HG03064 (cell line): Measurements from ENCODE around the gene PRCD.
"Not testable (repeated sequence)": the region's sequence is repeated elsewhere in the genome, so short reads cannot be mapped to it uniquely, and the experiment has no call there.

Source experiments
- ATAC-seq: cut with Tn5 transposase; IDR thresholded peaks from one replicate; pipeline ENCODE4 v1.9.1; 2021; ENCODE audit warnings: low read depth; ENCODE audit not compliant: unreplicated experiment

Gene PRCD

DNA sequence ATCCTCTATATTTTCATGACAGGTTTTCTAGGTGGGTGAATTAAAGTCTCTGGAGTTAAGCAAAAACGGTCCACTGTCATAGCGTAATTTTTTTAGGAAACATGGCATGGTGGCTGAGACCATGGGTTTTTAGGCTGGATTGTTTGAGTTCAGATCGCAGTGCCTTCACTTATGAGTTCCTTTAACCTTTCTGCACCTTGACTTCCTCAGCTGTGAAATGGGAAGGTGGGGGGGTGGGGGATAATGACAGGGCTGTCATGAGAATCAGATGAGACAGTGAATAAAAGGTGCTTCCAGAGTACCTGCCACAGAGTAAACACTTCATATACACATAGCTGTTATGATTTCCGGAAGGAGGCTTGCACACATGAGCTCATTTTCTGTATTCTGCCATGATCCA, 11.8 kb downstream of the PRCD start:
- no peak for ATAC-seq

- ATAC-seq, result no peak
These were observed 13.5 kb downstream of the PRCD start for GRCh38 chr17:76553178-76553908.

DNA sequence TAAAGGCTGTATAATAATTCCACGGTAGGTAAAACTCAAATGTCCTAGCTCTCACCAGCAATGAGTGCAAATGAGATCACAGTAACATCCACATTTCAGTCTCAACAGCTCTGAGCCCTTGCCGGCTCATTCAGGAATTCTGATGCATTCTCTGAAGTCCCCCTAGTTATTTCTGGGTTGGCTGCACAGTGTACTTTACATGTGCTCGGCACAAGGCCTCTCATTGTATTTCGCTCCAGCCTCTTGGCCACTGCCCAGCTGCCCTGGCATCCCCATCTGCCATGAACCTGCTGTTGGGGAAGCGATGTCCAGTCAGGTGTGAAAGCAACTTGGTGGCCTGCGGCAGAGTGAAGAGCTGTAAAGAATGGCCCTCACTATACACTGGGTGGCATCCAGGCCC, 14.3 kb downstream of the PRCD start:
- ATAC-seq, result no peak

- peak; percentile 13 for ATAC-seq
These were observed 17.0 kb downstream of the PRCD start for GRCh38 chr17:76556765-76557367.

GRCh38 chr17:76557368-76558197, 17.7 kb downstream of the PRCD start:
- peak; percentile 54 for ATAC-seq

DNA sequence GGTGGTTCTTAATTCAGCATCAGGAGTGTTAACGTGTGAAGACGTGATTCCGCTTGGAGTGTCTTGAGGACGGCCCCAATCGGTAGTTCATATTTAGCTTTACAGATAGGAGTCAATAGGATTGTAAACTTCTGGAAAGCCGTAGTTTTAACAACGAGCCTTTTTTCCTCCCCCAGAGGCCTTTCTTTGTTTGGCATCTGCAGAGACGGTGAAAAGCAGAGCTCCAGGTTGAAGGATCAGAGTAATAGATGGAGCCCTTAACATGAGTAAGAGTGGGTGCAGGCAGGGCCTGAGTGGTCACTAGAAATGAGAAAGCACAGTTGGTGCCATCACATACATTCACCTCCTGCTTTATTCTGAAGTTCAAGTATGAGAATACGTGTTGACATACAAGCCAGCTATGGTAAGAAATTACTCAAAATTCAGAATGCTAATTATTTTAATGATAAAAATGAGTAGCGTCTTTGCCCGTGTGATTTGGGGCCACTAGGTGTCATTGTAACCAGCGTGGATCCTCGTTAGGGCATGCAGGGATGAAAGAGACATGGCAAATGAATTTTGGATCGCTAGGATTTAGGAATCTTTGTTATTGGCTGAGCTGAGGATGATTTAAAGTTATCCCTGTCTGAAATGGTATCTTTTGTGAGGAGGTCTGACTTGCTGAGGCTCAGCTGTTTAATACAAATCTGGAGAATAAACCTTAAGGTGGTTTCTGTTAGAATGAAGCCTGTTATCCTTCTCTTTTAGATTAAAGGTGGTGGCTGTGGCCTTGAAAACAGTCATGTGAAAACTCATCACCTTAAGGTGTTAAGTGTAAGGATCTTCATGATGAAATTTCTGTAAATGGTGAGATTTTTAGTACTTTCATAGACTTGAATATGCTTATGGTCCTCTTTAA, 18.6 kb downstream of the PRCD start:
- ATAC-seq, result no peak

- ATAC-seq, result not testable (repeated sequence)
These were observed 19.6 kb downstream of the PRCD start for GRCh38 chr17:76559460-76559859.

GRCh38 chr17:76560036-76560876, 20.4 kb downstream of the PRCD start:
- ATAC-seq, result no peak

DNA sequence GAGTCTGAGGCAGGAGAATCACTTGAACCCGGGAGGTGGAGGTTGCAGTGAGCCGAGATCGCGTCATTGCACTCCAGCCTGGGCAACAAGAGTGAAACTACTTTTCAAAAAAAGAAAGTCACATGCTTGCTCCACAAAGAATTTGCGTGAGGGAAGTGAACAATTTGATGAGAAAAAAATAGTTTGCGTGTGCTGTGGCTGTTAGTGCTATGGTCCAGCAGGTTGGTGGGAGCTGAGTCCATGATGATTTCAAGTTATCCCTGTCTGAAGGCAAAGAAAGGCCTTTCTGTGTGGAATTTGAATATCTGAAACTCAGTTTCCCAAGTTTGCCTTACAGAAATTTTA, 21.0 kb downstream of the PRCD start:
- ATAC-seq, result no peak

DNA sequence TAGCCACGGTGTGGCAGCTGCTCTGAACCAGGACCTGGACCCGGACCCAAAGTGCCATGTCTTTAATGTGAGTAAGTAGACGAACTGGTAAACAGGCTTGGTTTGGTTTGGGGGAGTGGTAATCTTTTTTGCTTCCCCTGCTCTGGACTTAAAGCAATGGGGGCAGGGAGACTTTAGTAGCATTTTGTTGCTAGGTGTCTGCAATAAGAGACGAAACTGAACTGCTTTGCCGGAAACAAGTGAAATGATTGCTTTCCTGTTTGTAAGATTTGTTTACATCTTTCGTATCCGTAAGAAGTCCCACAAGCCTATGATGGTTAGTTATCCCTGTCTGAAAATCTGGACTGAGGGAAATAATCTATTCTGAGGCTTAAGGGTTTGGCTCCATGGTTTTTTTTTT, 21.5 kb downstream of the PRCD start:
- no peak for ATAC-seq

- ATAC-seq, result no peak
These were observed 22.0 kb downstream of the PRCD start for GRCh38 chr17:76561799-76562268.

DNA sequence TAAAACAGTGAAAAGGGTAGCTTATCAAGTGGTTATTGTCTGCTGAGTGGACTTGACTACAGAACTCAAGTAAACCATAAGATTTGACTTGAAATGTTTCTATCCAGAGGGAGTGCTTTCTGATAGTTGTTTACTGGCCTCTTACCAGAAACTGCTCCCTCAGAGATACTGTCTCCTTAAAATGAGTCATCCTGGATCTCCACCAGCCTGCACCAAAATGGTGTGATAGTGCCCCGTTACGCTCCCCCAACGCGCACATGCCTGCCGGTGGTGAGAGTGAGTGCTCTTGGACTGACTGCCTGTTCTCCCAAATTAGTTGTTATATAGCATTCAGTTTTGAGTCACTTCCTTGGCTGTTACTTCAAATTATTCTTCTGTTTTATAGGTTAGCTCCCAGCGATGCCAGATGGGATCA, 22.9 kb downstream of the PRCD start:
- ATAC-seq, result no peak

GRCh38 chr17:76563359-76563758, 23.5 kb downstream of the PRCD start:
- not testable (repeated sequence) for ATAC-seq

DNA sequence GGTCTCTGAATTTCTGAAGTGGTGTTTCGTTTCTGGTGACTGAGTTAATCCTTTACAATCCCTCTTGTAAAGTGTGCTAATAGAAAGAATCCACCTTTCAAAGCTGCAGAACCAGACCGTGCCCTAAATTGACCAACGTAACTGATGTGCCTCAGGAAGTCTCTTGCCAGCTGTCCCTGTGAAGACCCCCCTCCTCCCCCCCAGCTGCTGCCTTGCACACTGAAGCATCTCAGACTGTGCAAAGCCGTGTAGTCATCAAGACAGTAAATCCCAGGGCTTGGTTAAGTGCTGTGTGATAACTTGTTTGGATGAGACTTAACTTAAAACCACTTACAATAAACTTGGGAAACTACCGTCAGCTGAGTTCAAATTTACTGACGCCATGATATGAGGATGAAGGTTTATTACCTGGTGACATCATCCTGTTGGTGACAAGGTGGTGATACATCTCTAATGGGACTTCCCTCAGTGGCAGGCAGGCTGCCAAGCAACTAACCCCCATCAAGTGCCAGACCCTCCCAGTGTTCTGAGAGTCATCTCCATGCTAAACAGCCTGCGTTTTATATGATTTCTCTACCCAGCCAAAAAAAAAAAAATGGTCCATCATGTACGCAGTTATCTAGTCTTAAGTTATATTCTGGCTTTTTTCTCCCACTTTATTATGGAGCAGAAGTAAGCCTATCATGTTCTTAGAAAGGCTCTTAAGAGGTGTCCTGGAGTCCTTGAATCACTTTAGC, 25.3 kb downstream of the PRCD start:
- ATAC-seq, result not testable (repeated sequence)

DNA sequence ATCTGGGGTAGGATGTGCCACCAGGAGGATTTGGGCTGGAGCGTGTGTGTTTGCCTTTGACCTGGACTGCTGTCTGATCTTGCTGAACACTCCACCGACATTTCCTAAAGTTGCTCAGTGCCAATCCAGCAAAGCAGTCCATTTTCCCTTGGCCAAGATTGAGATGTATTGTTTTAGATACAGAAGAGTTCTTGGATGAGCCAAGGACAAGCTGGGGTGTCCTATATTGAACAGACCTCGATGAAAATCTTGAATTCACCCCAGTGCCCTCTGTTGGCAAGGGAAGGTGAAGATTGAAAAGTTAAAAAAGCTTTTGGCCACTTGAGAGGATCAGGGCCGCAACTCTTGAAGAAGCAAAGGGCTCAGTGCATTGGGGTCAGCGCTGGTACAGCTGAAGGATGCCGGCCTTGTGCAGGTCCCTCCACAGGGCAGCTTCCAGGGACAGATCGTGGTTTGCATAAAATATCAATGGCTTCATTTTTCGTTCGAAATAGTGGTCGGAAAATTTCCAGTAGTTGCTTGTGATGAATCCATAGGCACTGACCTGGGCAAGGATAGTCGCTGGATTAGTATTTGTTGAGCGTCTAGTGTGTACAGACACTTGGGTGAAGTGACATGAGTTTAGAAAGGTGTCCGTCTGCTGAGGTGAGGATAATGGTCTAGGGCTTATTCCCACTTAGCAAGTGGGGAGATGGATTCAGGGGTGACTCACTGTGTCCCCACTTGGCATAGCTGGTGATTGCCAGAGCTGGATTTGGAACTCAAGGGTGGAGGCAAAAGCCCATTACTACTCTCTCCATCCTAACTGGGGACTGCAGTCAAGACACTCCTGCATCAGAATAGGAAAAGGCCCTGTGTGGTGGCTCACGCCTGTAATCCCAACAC, 26.1 kb downstream of the PRCD start:
- no peak for ATAC-seq

DNA sequence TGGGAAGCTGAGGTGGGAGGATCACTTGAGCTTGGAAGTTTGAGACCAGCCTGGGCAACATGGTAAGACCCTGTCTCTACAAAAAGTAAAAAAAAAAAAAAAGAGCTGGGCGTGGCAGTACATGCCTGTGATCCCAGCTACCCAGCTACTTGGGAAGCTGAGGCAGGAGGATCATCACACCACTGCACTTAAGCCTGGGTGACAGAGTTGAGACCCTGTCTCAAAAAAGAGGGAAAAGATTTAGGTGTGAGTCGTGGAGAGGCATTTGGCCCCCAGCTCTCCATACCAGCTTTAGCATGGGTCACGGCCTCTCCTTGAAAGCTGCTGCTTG, 26.7 kb downstream of the PRCD start:
- ATAC-seq, result no peak

- ATAC-seq, result no peak
These were observed 27.2 kb downstream of the PRCD start for GRCh38 chr17:76566988-76567431.
